WTC11 (cell line): ENCODE measurements around the gene EPN1.
A peak's percentile ranks its signal among the peaks of the same experiment; 100 is the strongest.

Source experiments
- CREM ChIP-seq: sonication (generic); formaldehyde crosslinking; IDR thresholded peaks from 2 replicates; pipeline ENCODE4 v1.8.1; 2022; ENCODE audit warnings: mild to moderate bottlenecking, missing genetic modification reagents, moderate library complexity
- FOXJ3 ChIP-seq: sonication (generic); formaldehyde crosslinking; IDR thresholded peaks from 2 replicates; pipeline ENCODE4 v1.9.0; 2021; ENCODE audit warnings: missing genetic modification reagents, mild to moderate bottlenecking, borderline replicate concordance
- MYBL2 ChIP-seq: sonication (generic); formaldehyde crosslinking; IDR thresholded peaks from 2 replicates; pipeline ENCODE4 v1.8.1; 2023; ENCODE audit warnings: mild to moderate bottlenecking, moderate library complexity, missing genetic modification reagents
- SP1 ChIP-seq: sonication (generic); formaldehyde crosslinking; conservative IDR thresholded peaks from 2 replicates; pipeline ENCODE4 v1.8.1; 2022; ENCODE audit warnings: missing genetic modification reagents
- TF ChIP-seq, protein P1 (sequence below): sonication (generic); formaldehyde crosslinking; IDR thresholded peaks from 2 replicates; pipeline ENCODE4 v1.8.0; 2022; ENCODE audit warnings: mild to moderate bottlenecking, missing genetic modification reagents
- TF ChIP-seq, protein P2 (sequence below): fragments of 200-600 bp; IDR thresholded peaks from 2 replicates; pipeline ENCODE4 v1.8.0; 2022; ENCODE audit warnings: antibody characterized with exemption

DNA sequence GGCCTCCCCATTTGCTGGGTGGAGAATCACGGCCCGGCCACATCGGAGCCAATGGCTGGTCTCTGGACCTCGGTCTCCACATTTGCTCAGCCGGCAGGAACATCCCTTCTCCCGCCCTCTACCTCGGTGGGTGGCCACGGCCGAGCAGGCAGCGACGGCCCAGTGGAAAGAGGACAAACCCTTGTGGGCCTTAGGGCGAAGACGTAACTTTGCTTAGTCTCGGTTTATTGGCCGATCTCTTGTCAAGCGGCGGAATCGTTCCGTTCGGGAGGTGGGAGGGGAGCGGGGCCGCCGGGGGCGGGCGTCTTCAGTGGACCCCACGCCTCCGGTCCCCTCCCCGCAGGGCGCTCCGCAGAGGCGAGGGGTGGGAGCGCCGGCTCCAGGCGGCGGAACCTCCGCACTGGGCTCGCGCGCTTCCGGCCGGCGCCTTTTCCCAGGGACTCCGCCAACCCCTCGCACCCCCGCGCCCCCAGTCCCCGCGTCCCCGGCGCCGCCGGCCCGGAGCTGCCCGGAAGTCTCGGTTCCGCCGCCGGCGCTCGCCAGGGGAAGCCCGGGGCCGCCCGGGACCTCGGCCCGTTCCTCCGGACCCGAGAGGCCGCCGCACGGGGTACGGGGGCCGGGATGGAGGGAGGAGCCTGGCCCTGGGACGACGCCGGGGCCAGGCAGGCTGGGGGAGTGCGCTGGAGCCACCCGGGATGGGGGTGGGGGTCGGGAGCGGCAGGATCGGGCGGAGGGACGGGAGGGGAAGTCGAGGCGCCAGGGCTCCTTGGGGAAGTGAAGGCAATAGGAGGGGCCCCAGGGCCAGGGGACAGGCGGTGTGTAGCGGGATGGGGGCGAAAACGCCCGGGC, 34.2 kb upstream of the EPN1 start, which contains the start of gene ZNF580:
- TF ChIP-seq MYBL2 (no peak), CREM (CRISPR knock-in tag) (no peak), SP1 (peak; percentile 45), FOXJ3 (CRISPR knock-in tag) (no peak)
- TF ChIP-seq, protein P1, sequence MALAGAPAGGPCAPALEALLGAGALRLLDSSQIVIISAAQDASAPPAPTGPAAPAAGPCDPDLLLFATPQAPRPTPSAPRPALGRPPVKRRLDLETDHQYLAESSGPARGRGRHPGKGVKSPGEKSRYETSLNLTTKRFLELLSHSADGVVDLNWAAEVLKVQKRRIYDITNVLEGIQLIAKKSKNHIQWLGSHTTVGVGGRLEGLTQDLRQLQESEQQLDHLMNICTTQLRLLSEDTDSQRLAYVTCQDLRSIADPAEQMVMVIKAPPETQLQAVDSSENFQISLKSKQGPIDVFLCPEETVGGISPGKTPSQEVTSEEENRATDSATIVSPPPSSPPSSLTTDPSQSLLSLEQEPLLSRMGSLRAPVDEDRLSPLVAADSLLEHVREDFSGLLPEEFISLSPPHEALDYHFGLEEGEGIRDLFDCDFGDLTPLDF (CRISPR knock-in tag): no peak
- TF ChIP-seq, protein P2, sequence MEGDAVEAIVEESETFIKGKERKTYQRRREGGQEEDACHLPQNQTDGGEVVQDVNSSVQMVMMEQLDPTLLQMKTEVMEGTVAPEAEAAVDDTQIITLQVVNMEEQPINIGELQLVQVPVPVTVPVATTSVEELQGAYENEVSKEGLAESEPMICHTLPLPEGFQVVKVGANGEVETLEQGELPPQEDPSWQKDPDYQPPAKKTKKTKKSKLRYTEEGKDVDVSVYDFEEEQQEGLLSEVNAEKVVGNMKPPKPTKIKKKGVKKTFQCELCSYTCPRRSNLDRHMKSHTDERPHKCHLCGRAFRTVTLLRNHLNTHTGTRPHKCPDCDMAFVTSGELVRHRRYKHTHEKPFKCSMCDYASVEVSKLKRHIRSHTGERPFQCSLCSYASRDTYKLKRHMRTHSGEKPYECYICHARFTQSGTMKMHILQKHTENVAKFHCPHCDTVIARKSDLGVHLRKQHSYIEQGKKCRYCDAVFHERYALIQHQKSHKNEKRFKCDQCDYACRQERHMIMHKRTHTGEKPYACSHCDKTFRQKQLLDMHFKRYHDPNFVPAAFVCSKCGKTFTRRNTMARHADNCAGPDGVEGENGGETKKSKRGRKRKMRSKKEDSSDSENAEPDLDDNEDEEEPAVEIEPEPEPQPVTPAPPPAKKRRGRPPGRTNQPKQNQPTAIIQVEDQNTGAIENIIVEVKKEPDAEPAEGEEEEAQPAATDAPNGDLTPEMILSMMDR: no peak
